Eye (tissue), 1 donor: Measurements from ENCODE around the gene POLR1D.

Experiments
- DNase-seq: peaks from one replicate; pipeline ENCODE4 v3.0.0-alpha.2; 2015

The POLR1D gene

DNA sequence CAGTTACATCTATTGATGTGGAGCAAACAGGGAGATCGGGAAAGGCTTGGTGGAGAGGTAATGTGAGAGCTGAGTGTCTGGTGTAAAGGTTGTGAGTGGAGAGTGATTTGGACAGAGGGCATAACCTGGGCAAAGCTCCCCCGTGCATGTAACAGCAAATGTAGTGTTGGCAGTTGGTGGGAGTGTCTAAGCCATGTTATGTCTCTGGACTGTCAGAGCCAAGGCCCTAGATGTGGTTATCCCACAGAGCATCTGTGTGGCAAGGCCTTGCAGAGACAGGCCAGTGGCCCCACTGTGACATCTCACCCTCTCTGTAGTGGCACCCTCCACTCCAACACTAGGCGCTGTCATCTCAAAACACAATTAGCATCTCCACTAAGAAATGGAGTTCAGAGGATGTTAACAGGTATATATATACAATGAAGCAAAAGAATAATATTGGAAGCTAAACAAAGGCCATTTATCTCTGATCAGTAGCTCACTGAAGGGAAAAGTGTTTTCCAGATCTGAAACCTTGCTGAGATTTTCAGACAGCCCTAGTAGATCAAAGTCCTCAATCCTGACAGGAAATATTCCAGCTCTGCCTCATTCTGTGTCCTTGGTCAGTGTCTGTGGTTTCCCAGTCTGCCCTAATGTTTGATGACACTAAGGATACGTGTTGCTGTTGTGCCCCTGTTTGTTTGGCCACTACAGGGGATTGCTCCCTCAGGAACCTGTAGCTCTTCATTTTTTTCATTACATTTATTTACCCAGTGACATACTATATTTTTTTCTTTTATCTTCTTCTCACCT, 20.2 kb downstream of the POLR1D start:
- no peak for DNase-seq

DNA sequence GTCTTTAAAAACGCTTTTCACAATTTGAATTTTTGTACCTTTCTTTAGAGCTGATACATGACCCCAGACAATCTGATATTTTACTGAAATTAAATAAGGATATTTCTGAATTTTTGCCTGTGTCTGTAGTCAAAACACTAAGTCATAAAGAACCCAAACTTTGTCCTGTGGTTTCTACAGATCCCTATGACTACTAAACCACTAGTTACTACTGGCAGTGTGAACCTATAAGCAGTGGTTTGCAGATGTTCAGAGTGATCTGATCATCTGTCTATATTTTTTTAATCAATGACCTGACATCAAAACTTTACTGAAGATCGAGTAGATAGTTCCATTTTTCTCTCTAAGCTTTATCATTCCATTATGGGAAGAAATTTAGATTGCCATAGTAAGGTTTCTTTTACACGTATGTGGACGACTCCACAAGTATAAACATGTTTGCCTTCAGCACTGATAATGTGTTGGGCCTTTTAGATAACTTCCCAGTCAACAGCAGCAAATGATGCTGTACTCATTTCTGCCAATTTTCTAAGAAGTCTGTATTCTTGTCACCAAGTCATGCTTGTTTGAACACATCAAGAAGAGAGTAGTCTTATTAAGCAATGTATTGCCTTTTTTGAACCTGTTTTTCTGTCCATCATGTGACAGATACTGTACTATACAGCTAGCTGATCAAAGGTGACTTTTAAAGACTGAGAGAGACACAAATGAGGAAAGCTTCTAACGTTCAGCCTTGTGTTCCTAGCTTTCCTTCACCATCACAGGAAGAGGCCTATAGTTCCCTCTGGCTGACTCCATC, 21.8 kb downstream of the POLR1D start:
- peak; percentile 16 for DNase-seq

DNA sequence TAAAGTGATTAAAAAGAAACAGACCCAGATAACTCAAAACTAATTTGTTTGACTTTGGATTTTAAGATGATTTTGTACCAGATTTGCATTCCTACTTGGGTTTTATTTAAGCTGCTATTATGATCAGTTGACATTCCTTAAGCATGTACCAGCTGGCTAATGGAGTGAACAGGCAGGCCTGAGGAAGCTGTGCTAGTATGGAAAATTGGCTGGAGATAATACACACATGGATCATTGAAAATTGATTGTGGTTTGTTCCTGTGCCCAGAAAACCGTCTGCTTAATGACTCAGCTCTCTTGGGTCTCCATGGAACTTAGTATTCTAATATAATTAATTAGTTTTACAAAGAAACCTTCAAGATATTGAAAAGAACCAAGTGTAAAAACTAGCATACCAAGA, 22.6 kb downstream of the POLR1D start:
- peak; percentile 35 for DNase-seq

DNA sequence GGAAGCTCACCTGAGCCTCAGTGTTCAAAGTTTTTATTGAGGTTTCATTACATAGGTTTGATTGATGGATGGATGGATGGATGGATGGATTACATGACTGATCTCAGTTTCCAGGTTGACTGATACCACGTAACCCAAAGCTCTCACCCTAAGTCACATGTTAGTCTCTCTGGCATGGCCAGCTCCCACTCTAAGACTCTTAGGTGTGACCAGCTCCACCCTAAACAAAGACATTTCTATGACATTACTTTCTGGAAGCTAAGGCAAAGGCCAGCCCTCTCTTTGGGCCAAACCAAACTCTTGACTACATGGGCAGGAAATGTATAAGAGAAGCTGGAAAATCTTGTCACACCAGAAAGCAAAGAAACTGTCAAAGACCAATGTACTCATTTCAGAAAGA, 28.6 kb downstream of the POLR1D start:
- no peak for DNase-seq

DNA sequence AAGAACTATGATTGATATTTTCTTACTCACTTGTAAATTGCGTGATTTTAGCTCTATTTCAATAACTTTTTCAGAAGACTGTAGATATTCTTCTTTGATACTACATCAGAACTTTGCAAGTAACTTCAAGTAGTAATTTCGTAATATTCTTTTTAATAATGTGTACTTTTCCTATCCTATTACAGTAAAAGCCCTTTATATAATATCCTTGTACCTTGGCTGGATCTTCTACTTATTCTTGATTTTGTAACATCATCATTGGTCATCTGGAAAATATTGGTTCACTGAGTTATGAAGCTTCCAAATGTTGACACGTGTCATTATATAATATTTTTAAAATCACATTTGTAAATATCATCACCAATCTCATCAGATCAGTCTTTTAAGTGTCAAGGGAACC, 32.4 kb downstream of the POLR1D start:
- DNase-seq = no peak

DNA sequence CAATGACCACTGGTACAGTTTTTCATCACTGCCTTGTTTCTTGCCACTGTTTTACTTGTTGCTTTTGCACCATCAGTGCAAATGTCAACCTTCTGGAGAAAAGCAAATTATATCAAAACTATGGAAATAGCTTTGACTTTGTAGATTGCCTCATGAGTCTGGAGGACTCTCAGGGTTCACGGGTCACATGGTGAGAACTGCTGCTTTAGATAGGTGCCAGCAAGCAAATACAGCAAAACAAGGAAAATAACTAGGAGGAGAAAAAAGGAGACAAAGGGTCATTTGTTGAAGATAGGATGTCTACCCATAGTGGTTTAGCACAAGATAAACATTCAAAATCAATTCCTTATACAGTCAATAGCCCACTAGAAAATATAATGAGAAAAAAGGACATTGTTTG, 33.1 kb downstream of the POLR1D start:
- DNase-seq = no peak

DNA sequence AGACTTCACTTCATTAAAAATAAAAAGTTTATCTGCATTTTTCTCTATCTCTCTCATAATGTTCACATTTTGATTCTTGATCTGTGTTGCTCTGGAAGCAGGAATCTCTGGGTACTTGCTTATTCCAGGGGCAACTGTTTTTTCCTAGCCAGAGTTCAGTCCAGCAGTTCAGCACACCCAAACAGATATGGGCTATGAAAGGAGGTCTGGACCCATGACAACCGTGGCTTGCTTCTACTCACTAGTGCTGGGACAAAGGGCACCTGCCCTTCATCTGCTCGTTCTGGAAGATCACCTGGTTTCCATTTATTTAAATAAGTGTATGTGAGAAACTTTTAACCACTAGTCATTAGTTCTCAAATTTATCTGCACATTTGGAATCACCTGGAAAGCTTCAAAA, 36.0 kb downstream of the POLR1D start:
- no peak for DNase-seq

DNA sequence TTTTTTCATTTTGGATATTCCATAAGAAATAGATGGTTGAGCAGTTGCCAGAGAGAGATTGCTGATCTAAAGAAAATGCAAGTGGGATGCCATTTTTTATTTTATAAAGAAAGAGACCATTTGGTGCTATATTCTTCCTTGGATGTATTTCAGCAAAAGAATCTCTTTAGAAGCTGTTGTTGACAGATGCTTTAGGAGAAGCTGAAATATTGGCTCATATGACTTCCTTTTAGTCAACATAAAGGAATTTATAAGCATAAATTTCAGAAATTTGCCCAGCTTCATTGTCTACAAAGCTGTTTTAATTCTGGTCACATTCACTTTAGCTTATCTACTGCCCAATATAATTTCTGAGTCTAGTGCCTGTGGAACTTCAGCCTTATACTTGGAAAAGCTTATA, 36.9 kb downstream of the POLR1D start:
- DNase-seq = no peak

DNA sequence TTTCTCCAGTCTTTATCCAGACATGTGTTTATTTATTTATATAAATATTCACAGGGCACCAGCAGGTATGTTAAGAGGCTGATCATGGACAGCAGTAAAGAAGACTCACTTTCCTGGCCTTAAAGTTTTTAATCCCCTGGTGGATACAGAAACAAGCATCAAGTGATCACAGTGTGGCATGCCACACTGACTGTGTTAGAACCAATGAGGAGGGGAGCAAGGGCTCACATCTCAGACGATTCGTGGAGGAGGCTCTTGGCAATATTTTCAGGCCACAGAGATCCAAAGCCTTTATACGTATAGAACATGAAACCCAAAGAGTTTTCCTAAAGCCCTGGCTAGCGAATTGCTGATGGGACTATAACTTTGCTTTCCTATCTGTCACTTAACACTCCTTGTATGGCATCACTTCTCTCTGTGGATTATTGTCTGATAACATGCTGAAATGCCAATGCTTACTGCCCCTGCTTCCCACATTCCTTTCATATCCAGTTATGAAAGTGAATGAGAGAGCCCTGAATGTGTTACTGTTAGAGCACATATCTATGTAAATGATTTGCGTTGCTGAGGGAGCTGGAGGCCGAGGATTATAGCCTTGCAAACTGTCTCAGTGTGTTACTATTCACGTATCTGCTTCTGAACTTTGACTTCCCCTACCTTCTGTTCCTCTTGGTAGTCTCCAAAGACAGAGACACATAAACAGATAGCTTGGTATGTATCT, 37.6 kb downstream of the POLR1D start:
- DNase-seq = no peak

DNA sequence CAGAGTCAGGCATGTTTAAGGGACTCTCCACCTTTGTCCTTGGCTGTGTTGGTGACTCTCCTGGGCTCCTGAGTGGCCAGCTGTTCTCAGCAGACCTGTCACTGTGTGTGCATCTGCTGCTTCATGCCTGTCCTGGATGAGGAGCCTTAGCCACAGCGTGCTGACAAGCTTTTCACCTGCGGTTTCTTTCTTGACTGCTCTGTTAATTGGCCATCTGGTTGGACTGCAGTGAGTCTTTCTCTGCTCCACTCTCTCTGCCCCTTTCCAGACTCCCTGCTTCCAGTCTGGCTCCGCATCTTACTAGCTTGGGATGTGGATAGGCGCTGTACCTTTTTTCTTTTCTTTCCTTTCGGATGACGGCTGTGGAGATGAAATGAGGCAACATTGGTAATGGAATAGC, 38.8 kb downstream of the POLR1D start:
- DNase-seq = no peak

DNA sequence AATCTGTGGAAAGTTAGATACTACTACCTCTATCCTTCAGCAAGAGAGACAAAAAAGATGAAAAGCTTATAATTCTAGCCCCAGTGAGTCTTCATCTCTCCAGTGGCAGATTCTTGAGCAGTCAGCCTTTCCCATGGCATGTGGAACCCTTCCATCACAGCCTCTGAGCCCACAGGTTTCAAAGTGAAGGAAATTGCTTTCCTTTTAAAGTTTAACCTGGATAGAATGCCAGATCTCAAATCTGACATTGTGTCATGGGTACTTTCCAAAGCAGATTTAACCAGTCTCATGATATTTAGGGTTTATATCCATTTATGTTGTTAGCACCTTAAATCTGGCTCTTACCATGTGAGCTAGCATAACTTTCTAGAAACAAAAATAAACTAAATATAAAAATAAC, 39.3 kb downstream of the POLR1D start:
- DNase-seq = no peak

DNA sequence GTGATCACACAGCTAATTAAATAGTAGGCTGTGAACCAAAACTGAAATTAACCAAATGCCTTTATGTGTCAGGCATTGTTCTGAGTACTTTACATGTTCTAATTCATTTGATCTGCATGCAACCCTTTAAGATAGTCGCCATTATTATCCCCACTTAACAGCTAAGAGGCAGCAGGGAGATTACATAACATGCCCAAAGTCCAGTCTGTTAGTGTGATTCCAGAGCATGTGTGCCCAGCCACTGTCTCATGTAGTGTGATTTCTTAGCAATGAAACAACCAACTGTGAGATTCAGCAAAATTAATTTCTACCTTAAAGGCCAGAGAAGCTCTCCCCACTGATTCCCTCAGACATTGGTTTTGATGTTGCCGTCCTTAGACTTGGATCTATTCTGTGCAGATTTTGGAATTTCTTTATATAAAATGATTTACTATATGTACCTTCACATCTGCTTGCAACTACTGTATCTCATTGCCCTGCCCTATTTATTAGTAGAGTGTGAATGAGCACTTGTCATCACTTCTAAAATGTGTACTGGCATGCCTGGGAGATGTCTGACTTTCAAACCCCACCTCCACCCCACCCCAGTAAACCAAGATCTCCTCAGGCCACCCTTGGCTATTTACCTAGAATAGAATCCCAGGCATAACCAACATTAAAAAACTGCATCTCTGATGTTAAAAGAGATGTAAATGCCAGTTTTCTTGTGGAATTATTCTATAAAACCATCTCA, 41.2 kb downstream of the POLR1D start:
- DNase-seq = no peak

DNA sequence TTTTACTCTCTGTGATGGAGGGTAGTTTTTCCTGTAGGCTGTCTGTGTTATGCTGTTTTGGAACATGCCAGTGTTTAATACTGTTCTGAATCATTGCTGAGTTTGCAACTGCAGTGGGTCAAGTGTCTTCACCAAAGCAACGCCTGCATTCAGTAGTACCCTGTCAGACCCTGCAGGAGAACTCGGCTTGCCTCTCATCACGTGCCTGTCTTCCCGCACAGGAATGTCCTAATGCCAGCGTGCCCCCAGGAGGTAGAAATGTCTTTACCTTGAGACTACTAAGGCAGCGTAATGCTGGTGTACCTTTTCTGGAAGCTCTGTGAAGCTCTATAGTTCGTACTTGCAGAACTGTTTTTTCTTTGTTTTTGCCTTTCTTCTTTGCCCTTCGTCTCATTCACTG, 42.3 kb downstream of the POLR1D start:
- no peak for DNase-seq

DNA sequence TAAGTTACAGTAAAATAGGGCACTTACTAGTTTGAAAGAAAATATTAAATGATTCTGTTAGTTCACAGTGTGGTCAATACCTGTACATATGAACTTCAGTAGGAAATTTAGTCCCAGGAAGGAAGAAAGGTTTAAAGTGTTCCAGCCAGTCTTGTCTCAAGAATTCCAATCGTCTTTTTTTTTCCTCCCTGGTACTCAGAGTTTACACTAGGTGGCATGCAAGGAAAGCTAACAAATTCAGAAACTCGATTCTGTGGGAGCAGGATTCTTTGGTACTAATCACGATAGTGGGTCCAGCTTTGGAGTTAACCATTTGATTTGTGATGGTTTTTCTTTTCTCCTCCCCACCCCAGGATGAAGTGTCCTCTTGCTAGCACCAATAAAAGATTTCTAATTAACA, 43.6 kb downstream of the POLR1D start:
- DNase-seq = no peak

DNA sequence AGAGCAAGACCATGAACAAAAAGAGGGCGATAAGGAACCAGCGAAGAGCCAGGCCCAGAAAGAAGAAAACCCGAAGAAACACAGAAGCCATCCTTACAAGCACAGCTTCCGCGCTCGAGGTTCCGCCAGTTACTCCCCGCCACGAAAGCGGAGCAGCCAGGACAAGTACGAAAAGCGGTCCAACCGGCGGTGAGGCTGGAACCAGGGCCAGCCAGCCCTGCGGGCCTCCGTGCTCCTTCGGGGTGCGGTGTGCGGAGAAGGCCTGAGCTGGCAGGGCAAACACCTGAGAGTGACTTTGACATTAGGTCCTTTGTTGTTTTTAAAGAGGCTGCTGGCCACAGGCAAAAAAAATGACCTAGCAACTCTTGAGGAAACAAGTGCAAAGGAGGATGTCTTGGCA, 44.1 kb downstream of the POLR1D start:
- DNase-seq = no peak

DNA sequence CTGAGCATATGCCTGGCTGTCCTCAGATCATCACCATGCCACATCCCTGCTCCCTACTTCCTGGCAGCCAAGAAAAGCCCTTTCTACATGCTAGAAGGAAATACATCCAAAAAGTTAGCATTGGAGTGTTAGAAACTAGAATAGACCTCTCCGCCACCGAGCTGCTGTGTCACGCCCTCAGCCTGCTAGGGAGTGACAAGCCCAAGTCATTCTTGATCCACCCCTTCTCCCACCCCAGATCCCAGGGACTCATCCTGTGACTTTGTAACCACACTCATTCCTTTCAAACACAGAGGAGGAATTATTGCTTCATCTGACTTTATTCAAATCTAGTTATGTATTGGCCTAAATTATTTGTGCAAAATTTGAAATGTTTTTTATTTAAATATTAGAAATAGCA, 45.3 kb downstream of the POLR1D start:
- no peak for DNase-seq

DNA sequence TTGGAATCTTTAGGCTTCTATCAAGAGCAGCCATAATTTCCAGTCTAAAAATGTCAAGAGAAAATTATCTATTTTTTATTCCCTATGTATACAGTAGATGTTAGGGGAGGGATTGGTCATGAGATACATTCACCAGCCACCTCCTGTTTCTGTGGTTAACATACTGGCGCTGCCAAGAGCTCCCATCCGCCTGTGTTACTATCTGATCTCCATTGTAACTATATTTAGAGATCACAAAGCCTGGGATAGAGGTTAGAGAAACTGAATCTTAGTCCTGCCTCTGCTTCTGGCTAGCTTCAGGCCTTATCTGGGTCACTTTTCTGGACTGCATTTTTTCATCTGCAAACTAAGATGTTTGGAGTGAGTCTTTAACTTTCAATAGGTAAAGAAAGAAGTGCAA, 46.3 kb downstream of the POLR1D start:
- no peak for DNase-seq

DNA sequence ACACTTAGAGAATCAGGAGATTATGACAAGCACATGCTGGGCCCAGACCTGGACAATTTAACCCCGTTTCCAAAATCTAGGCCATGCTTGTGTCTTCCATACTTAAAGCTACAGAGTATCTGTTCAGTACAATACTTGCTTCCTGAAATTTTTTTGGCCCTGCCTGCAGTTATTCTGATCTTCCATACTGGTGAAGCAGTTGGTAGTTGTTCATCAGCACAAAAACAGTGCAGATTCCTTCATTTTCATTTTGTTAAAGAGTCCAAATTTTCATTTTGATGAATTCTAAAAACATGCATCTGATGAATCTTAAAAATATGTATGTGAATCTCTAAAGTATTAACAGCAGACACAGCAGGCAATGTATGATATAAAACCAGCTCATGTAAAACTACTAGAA, 49.2 kb downstream of the POLR1D start:
- no peak for DNase-seq

DNA sequence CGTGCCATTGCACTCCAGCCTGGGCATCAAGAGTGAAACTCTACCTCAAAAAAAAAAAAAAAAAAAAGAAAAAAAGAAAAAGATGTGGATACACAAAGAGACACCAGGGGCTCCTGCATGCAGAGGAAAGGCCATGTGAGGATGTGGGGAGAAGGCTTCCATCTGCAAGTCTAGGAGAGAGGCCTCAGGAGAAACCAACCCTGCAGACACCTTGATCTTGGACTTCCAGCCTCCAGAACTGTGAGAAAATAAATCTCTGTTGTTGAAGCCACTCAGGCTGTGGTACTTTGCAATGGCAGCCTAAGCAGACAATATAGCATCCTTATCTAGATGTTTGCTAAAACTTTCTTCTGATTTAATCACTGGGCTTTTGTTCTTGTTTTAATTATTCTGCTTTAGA, 50.3 kb downstream of the POLR1D start:
- DNase-seq = no peak
